ENCODE results near the gene ROBO2.

Gene ROBO2

DNA sequence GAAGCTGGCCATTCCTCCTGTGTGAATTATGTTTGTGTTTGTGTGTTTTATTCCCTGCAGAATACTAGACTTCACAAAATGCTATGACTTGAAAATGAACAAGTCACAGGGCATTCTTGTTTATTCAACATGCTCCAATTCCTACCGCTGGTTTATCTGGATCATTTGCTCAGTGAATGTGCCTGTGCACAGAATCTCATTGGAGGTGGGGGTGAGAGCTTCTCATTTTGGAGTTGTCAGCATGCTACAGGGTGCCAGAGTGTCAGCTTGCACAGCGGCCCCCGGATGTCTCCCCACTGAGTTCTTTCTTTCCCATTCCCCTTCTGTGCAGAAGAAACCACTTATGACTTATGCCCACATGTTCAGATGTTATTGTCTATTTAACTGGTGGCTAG is 428.7 kb downstream of the ROBO2 start:
- TF ChIP-seq, protein P1, sequence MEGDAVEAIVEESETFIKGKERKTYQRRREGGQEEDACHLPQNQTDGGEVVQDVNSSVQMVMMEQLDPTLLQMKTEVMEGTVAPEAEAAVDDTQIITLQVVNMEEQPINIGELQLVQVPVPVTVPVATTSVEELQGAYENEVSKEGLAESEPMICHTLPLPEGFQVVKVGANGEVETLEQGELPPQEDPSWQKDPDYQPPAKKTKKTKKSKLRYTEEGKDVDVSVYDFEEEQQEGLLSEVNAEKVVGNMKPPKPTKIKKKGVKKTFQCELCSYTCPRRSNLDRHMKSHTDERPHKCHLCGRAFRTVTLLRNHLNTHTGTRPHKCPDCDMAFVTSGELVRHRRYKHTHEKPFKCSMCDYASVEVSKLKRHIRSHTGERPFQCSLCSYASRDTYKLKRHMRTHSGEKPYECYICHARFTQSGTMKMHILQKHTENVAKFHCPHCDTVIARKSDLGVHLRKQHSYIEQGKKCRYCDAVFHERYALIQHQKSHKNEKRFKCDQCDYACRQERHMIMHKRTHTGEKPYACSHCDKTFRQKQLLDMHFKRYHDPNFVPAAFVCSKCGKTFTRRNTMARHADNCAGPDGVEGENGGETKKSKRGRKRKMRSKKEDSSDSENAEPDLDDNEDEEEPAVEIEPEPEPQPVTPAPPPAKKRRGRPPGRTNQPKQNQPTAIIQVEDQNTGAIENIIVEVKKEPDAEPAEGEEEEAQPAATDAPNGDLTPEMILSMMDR (IDR thresholded peaks at IDR 0.05; ENCODE audit: borderline replicate concordance, control extremely low read depth, extremely low read depth, insufficient read depth, missing control alignments) = no peak
- no peak for DNase-seq (ENCODE audit: low spot score)
- in situ Hi-C loops (cut with MboI; ENCODE audit: low sequenced_read_pairs, unreplicated experiment) = no loop called here

DNA sequence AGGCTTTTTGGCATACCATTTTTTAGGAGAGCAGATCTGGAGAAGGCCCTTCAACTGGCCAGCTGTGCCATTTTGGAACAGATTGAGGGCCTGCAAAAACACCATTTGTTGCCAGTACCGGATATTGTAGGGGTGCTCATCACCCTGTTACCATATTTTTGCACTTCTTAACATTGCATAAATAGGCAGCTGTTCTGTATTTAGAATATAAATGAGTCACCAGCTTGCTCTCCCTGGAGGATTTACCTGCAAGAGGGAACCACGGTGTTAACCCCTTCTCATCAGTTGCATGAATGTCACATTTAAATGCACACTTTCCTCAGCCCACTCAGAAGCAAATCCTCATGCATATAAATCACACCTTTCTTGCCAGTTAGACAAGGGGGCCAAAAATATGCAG is 435.6 kb downstream of the ROBO2 start:
- in situ Hi-C loops (cut with MboI; ENCODE audit: low sequenced_read_pairs, unreplicated experiment) = no loop called here

DNA sequence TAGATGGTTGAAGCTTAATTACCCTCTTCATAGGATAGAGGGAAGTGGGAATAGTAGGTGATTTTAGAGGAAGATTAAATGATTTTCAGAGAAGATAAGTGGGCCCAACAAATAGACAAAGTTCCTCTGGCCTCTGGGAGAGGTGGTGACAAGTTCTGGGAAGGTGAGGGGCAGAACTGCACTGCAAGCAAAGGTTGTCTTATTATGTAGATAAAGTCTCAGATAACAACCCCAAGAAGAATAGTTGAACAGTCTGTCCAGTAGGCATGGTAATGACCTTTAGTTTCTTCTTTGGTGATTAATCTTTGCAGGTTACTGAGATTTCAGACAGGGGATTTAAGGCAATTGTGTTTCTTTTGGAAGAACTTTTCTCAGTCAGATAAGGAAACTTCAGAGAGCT is 439.1 kb downstream of the ROBO2 start:
- TF ChIP-seq, protein P1 (IDR thresholded peaks at IDR 0.05; ENCODE audit: borderline replicate concordance, control extremely low read depth, extremely low read depth, insufficient read depth, missing control alignments) = no peak
- DNase-seq (ENCODE audit: low spot score) = no peak
- in situ Hi-C loops (cut with MboI; ENCODE audit: low sequenced_read_pairs, unreplicated experiment) = no loop called here

More for the DNA sequence above, 435.6 kb downstream of the ROBO2 start:
- no peak for DNase-seq (ENCODE audit: low spot score)
- TF ChIP-seq, protein P1 (IDR thresholded peaks at IDR 0.05; ENCODE audit: borderline replicate concordance, control extremely low read depth, extremely low read depth, insufficient read depth, missing control alignments) = no peak

DNA sequence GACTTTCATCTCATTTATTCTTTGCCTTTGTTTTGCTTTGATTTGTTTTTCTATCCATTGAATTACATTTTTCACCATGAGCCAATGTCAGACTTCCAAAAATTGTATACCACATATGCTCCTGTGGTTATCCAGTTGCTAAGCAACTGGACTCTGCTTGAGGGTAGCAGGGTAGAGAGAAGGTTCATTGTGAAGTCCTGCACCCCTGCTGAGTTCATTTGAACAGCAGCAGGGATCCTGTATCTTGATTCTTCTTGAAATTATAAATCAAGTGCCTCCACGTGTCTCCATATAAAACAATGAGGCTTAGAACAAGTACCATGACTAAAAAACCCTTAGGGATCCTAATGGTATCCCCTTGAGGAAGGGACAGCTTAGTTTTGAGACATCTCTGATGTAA is 449.3 kb downstream of the ROBO2 start:
- DNase-seq (ENCODE audit: low spot score) = no peak
- in situ Hi-C loops (cut with MboI; ENCODE audit: low sequenced_read_pairs, unreplicated experiment) = no loop called here
- TF ChIP-seq, protein P1 (IDR thresholded peaks at IDR 0.05; ENCODE audit: borderline replicate concordance, control extremely low read depth, extremely low read depth, insufficient read depth, missing control alignments) = no peak

DNA sequence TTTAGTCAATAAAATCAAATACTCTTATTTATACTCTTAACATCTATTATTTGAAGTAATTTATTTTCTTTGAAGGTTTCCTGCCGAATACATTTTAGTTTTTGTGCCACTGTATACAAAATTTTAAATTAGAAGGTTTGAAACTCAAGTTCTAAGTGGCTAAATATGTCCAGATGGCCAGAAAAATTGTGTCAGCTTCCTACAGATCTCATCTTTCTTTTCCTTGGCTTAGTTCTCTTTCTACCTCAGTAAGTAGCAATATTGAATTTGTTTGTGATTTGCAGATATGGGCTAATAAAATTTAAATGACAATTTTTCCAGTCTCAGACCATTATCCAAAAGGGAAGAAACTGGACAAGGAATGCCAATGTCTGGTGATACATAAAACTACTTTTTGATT is 452.1 kb downstream of the ROBO2 start:
- TF ChIP-seq, protein P1 (IDR thresholded peaks at IDR 0.05; ENCODE audit: borderline replicate concordance, control extremely low read depth, extremely low read depth, insufficient read depth, missing control alignments) = no peak
- no peak for DNase-seq (ENCODE audit: low spot score)
- in situ Hi-C loops (cut with MboI; ENCODE audit: low sequenced_read_pairs, unreplicated experiment) = no loop called here

DNA sequence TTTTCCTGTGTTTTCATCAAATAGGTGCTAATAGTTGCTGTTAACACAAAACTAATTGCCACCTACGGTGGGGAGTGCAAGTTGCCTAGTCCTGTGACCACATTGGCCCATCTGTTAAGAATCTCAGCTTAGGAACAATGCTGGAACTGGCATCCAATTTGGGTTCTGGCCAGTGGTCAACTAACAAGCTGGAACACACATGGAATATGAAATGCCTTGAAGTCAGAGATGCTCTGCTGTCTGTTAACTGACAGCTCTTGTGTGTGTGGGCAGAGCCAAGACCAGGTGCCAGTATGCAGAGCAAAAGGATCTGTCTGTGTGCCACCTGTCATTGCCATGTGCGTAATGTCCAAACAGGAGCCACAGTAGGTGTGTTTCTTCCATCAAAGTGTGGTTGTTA is 460.8 kb downstream of the ROBO2 start:
- DNase-seq (ENCODE audit: low spot score) = no peak
- TF ChIP-seq, protein P1 (IDR thresholded peaks at IDR 0.05; ENCODE audit: borderline replicate concordance, control extremely low read depth, extremely low read depth, insufficient read depth, missing control alignments) = no peak
- in situ Hi-C loops (cut with MboI; ENCODE audit: low sequenced_read_pairs, unreplicated experiment) = no loop called here

- TF ChIP-seq, protein P1 (IDR thresholded peaks at IDR 0.05; ENCODE audit: borderline replicate concordance, control extremely low read depth, extremely low read depth, insufficient read depth, missing control alignments) = no peak
- in situ Hi-C loops (cut with MboI; ENCODE audit: low sequenced_read_pairs, unreplicated experiment) = no loop called here
- no peak for DNase-seq (ENCODE audit: low spot score)
These were observed 466.5 kb downstream of the ROBO2 start for GRCh38 chr3:77506384-77506783.
